ENCODE results near the gene ADH7. TPM values are rescaled to one million over a fixed set of nuclear protein-coding genes. Genes with fewer than 3 reads are reported as not detected.
A peak's percentile ranks its signal among the peaks of the same experiment; 100 is the strongest.

Gene ADH7
- total RNA-seq, 1 experiment from 2014 or later, result not detected

- intact Hi-C loops (cut with micrococcal nuclease; ENCODE audit: unreplicated experiment), result loop anchor here (1.0 to 5.0 kb wide), 2 partner anchors 46 to 345 kb away; no protein-coding TSS in a partner anchor
- Histone ChIP-seq H3K27ac (ENCODE audit: low read depth, low read length, poor library complexity, severe bottlenecking) (no peak overlapping the region), H3K4me3 (ENCODE audit: low read depth, low read length, poor library complexity, severe bottlenecking) (no peak overlapping the region), H3K4me1 (ENCODE audit: insufficient read depth, low read length, poor library complexity, severe bottlenecking) (no peaks in the 10 kb centered on the region), H3K36me3 (ENCODE audit: insufficient read depth, low read length, poor library complexity, severe bottlenecking) (no peaks in the 10 kb centered on the region), H3K9me3 (ENCODE audit: low read depth, low read length, poor library complexity, severe bottlenecking) (no peaks in the 10 kb centered on the region), H3K27me3 (replicated peaks; ENCODE audit: insufficient read depth, low read depth, low read length, poor library complexity) (peaks cover 19% of the 10 kb centered on the region)
- POLR2A ChIA-PET (ENCODE audit: low non-redundant PET), result no interaction called here
- CTCF ChIA-PET, result interaction anchor here (1.1 kb wide), 1 partner anchor 345 kb away, joined by 3 read pairs; no protein-coding TSS in a partner anchor
- DNase-seq (ENCODE audit: low spot score), result no peak
- no TSS peak for BruUV-seq (replicated peaks)
- TF ChIP-seq EZH2 (IDR thresholded peaks at IDR 0.05; ENCODE audit: borderline replicate concordance, low read depth, low read length, poor library complexity, severe bottlenecking) (no peak), CTCF (conservative IDR thresholded peaks at IDR 0.05; ENCODE audit: low read depth, low read length) (no peak)
Measured at GRCh38 chr4:99463566-99463965, 28.4 kb upstream of the ADH7 start.

GRCh38 chr4:99462875-99463464 is 27.8 kb upstream of the ADH7 start:
- CTCF ChIA-PET, result interaction anchor here (1.1 kb wide), 1 partner anchor 345 kb away, joined by 3 read pairs; no protein-coding TSS in a partner anchor
- intact Hi-C loops (cut with micrococcal nuclease; ENCODE audit: unreplicated experiment), result loop anchor here (1.0 to 5.0 kb wide), 2 partner anchors 46 to 345 kb away; no protein-coding TSS in a partner anchor
- no TSS peak for BruUV-seq (replicated peaks)
- TF ChIP-seq EZH2 (IDR thresholded peaks at IDR 0.05; ENCODE audit: borderline replicate concordance, low read depth, low read length, poor library complexity, severe bottlenecking) (no peak), CTCF (conservative IDR thresholded peaks at IDR 0.05; ENCODE audit: low read depth, low read length) (peak; percentile 87)
- no peaks in the 10 kb centered on the region for H3K4me1 ChIP-seq (ENCODE audit: insufficient read depth, low read length, poor library complexity, severe bottlenecking)
- no peak overlapping the region for H3K27ac ChIP-seq (ENCODE audit: low read depth, low read length, poor library complexity, severe bottlenecking)
- POLR2A ChIA-PET (ENCODE audit: low non-redundant PET), result no interaction called here
- no peak overlapping the region for H3K4me3 ChIP-seq (ENCODE audit: low read depth, low read length, poor library complexity, severe bottlenecking)
- DNase-seq (ENCODE audit: low spot score), result peak; percentile 79
- H3K9me3 ChIP-seq (ENCODE audit: low read depth, low read length, poor library complexity, severe bottlenecking), result no peaks in the 10 kb centered on the region
- no peaks in the 10 kb centered on the region for H3K36me3 ChIP-seq (ENCODE audit: insufficient read depth, low read length, poor library complexity, severe bottlenecking)
- H3K27me3 ChIP-seq (replicated peaks; ENCODE audit: insufficient read depth, low read depth, low read length, poor library complexity), result peaks cover 19% of the 10 kb centered on the region

GRCh38 chr4:99461623-99462401 is 26.7 kb upstream of the ADH7 start:
- Histone ChIP-seq H3K27ac (ENCODE audit: low read depth, low read length, poor library complexity, severe bottlenecking) (no peak overlapping the region), H3K4me3 (ENCODE audit: low read depth, low read length, poor library complexity, severe bottlenecking) (no peak overlapping the region), H3K4me1 (ENCODE audit: insufficient read depth, low read length, poor library complexity, severe bottlenecking) (no peaks in the 10 kb centered on the region), H3K36me3 (ENCODE audit: insufficient read depth, low read length, poor library complexity, severe bottlenecking) (no peaks in the 10 kb centered on the region), H3K27me3 (replicated peaks; ENCODE audit: insufficient read depth, low read depth, low read length, poor library complexity) (peaks cover 13% of the 10 kb centered on the region), H3K9me3 (ENCODE audit: low read depth, low read length, poor library complexity, severe bottlenecking) (no peaks in the 10 kb centered on the region)
- no TSS peak for BruUV-seq (replicated peaks)
- intact Hi-C loops (cut with micrococcal nuclease; ENCODE audit: unreplicated experiment), result loop anchor here (5.0 kb wide), 1 partner anchor 45 kb away; no protein-coding TSS in a partner anchor
- no peak for TF ChIP-seq CTCF (conservative IDR thresholded peaks at IDR 0.05; ENCODE audit: low read depth, low read length)
- no peak for TF ChIP-seq EZH2 (IDR thresholded peaks at IDR 0.05; ENCODE audit: borderline replicate concordance, low read depth, low read length, poor library complexity, severe bottlenecking)
- no peak for DNase-seq (ENCODE audit: low spot score)
- ChIA-PET CTCF (no interaction called here), POLR2A (ENCODE audit: low non-redundant PET) (no interaction called here)

All from A673 (cell line).